Lung microvascular endothelial cell (primary cell): Measurements from ENCODE around the gene FOXP1. TPM values are rescaled to one million over a fixed set of nuclear protein-coding genes. Genes with fewer than 3 reads are reported as not detected.
A peak's percentile ranks its signal among the peaks of the same experiment; 100 is the strongest.

Source experiments
- DNase-seq, 2 donors: peaks; one replicate each; pipeline versions ENCODE4 v3.0.0 to v3.0.0-alpha.2; 2010; ENCODE audit warnings: low read depth in 2 of 2
- total RNA-seq: library from RNA; depleted of rRNA; stranded (reverse); fragments of >200 nt; gene quantifications from 2 replicates; pipeline ENCODE4 v1.2.1, GENCODE V29; 2014

Gene FOXP1
- total RNA-seq, 1 donor from 2014 or later: 75.2 TPM

- DNase-seq: no peak
Observed at GRCh38 chr3:71402280-71402679, 181.2 kb downstream of the FOXP1 start.

DNA sequence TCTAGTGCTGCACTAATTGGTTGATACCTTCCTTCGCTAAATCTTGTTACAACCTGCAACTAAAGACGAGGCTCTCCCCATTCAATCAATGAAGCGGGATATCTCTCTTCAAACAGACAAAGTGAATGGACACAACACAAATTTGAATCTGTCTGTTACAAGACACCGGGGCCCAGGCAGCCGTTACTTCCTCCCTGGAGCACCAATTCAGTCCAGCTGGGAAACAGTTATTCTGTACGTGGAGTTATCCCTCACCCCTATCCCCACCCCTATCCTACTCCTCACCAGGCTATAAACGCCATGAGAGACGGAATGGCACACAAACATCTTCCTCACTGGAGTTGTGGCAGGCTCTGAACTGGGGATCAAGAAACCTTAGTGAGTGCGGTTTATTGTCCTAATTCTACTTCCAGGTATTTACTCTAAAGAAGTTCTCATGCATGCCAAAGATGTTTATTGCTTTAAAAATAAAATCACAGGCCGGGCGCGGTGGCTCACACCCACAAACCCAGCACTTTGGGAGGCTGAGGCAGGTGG, 181.8 kb downstream of the FOXP1 start:
- no peak for DNase-seq

- DNase-seq: no peak
Observed at GRCh38 chr3:71400986-71401451, 182.5 kb downstream of the FOXP1 start.

DNA sequence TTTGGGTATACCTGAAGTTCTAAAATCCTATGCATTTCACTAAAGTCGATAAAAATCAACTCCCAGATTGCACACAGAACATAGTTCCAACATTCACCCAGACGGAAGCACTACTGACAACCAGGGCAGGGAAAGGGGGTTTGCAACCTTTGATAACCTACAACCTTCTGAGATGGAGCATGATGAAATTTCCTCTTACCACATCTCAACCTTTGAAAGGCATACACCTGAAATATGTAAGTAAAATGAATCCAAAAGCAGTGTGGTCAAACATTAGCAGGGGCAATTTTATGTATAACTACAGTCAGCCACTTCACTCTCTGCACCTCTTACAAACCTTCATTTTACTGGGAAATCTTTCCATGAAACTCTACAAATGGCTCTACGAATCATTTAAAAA, 184.1 kb downstream of the FOXP1 start:
- no peak for DNase-seq

GRCh38 chr3:71398157-71398836, 185.2 kb downstream of the FOXP1 start:
- peak in 1 of 2 donors; percentile 44 for DNase-seq

DNA sequence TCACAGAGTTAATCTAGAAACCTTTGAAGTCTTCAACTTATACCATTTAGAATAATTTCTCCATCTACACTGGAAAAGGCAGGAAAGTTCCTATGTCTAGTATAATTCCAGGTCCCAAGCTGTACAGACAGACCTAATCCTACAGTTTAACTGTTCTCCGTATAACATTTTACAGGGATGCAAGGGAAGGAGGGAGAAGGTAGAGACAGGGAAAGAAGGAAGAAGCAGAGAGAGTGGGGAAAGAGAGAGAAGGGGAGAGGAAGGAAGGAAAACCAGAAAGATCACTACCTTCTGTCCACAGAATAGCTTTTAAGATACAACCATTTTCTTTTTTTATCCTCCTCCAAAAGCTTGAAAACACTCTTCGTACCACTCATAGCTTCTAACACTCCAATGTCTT, 185.8 kb downstream of the FOXP1 start:
- no peak for DNase-seq

GRCh38 chr3:71397046-71397445, 186.5 kb downstream of the FOXP1 start:
- peak; percentile 59 to 62 for DNase-seq

DNA sequence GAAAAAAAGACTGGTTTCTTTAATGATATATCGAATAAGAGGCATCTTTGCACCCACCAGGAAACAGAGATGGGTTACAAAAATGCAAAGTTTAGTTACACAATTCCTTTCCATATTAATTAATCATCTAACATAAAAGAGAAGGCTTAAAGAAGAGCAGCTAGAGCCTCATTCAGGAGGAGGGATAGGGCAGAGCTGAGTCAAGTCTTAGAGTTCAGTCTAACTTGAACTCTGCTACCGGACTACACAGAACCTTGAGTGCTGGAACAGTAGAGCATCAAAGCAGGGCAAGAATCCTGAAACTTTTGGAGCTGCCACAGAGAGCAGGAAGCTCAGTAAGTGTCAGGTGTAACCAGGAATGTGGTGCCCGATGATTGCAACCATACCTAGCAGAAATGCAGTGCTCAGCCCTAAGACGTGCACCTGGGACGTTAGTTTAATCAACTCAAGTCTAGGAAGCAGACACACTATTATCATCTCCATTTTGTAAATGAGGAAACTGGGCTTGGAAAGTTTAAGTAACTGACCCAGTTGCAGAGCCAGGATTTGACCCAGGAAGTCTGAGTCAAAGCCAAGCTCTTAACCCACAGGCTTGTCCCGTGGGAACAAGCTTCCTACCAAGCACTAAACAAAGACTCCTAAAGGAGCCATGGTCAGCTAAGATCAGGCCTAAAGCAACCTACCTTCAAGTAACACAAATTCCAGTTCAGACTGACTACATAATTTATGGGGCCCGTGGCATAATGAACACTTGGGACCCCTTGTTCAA, 187.4 kb downstream of the FOXP1 start:
- DNase-seq: peak; percentile 39 to 95

DNA sequence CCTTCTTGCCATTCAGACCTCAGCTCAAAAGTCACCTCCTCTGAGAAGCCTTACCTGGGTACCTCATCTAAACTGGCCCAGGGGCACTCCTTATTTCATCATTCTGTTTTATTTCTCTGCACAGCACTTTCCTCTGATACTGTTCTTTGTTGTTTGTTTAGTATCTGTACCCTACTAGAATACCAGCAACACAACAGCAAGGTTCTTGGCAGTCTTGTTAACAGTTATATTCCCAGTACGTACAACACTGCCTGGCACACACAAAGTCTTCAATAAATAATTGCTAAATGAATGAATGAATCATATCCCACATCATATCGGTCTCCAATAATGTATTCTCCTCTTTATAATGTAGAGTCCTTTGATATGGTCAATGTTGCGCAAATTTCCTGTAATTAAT, 188.1 kb downstream of the FOXP1 start:
- peak in 1 of 2 donors; percentile 35 for DNase-seq

- DNase-seq: no peak
Observed at GRCh38 chr3:71393745-71394144, 189.8 kb downstream of the FOXP1 start.

- DNase-seq: peak in 1 of 2 donors; percentile 61
Observed at GRCh38 chr3:71393093-71393492, 190.4 kb downstream of the FOXP1 start.

DNA sequence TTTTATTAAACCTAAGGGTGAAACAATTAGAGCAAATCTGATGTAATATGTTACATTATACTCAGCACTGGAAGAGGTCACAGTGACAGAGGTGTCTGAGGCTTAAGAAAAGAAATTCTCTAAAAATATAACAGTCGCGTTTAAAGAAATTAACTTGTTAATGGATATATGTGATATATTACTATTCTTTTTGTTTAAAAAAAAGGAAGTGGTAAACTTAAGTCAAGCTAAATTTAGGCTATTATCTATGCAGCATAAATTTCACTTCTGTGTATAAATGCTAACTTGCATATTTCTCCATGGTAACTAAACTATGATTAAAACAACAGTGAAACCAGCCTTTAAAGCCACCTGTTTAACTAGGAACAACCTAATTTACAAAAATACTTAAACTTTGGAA, 191.3 kb downstream of the FOXP1 start:
- DNase-seq: no peak

- DNase-seq: no peak
Observed at GRCh38 chr3:71391361-71391760, 192.2 kb downstream of the FOXP1 start.

DNA sequence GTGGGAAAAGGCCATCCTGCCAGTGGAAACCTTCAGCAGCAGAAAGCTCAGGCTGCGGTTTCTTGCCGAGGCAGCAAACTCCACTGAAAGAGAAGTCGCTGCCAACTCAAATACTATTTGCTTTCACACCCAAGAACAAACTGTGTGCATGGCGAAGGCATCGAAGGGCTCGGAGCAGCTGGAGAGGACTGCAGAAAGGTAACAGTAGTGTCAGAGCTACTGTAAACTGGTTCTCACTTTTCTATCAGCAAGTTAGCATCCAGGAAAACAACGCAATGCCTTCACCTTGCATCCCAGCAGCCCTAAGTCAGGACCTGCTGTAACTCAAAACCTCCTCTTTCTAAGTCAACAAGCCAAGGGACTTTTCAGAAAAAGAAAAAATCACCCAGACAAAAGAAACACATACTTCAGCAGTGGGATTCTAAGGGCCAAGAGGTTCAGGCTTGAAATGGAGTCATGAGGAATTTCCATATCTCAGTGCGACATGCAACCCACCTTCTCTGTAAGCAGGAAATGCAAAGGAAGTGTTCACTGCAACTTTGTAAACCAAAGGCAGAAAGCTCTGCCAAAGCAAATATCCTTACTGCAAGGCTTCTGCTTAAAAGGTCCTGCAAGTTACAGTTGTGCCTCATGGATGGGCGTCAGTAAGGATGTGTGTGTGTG, 193.5 kb downstream of the FOXP1 start:
- DNase-seq: peak; percentile 72 to 92

DNA sequence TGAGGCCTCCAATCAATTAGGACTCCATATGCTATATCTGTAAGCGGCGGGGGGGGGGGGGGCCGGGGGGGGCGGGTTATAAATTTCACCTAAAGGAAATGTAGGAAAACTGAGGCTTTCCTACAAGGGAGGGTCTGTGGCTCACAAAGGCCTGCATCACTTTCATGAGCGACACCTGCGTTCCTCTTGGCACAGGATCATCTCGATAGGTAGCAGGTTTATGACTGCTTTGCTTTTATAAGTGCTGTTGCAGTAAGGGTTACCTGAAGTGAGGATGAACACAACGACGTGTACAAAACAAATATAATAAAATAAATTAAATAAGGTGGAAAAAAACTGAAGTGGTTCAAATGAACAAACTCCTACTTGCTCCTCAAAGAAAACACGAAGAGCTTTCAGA, 194.3 kb downstream of the FOXP1 start:
- no peak for DNase-seq

DNA sequence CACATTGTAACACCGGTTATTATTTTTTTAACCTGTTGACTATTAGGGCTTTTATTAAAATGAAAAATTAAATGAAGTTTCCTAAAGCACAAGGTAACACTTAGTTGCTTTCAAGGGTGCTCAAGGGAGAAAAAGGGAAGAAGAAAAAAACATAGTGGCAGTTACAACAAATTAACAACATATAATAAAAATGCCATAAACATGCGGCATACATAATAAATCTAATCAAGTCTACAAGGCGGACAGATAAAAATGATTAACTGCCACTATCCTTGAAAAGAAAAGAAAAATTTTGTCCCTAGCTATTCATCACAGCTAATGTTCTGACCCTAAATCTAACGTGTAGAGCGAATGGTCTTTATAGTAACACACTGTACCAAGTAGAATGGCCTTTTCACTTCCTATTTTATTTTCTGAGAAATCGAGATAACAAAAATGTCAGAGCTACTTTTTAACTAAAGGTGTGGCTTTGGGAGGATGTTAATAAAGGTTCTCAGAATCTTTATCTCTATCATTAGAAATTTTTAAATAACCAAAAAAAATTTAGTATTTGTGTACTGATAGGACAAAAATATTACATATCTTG, 194.9 kb downstream of the FOXP1 start:
- no peak for DNase-seq

- no peak for DNase-seq
Observed at GRCh38 chr3:71387586-71387985, 195.9 kb downstream of the FOXP1 start.

DNA sequence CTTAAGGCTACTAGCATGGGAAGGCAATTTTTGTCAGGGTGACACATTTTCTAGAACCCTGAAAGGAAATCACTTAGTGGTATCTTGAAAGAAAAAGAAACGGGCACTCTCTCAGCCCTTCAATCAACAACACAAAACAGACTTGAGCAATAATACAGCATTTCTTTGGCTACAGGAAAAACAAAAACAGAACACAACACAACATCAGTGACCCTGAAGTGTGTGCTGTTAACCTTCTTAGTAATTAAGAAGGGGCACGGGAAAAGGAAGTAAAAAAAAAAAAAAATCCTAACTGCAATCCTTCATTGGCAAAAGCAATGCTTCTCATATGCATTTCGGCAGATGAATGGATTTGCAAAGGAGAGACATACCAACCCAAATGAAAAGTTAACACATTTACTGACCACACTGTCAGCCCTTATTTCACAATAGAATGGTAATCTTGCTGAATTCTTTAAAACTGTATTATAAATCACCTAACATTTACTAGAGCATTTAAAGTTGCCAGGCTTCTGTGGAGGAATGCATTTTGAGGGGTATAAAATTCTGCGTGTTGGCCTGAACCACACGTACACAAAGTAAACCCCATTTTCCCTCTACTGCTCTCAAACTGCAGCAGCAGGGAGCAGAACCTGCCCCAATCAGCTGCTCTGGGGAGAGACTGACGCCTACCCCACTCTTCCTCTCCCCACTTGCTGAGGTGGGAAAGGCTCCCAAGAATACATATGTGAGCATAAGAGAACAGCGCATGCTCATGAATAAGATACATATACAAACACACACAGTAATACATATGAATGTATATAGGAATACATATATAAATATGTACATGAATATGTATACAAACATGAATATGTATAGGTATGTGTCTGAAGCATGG, 198.5 kb downstream of the FOXP1 start:
- DNase-seq: peak in 1 of 2 donors; percentile 16

DNA sequence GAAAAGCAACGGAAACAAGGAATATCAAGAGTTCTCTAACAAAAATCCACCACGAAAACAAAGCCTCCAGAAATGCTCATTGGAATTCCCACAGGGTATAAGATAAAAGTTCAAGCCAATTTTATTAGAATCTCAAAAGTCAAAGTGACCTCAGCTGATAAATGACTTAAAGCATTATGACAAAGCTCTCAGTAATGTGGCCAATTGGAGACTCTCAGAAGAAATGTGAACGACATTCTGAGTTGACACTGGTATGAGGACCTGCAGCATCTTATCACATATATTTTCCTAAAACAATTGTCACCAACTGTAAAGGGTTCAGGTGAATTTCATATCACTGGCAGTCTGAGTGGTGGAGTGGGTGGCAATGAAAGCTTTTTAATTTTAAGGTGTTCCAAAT, 199.1 kb downstream of the FOXP1 start:
- DNase-seq: no peak

GRCh38 chr3:71380096-71380495, 203.4 kb downstream of the FOXP1 start:
- no peak for DNase-seq

DNA sequence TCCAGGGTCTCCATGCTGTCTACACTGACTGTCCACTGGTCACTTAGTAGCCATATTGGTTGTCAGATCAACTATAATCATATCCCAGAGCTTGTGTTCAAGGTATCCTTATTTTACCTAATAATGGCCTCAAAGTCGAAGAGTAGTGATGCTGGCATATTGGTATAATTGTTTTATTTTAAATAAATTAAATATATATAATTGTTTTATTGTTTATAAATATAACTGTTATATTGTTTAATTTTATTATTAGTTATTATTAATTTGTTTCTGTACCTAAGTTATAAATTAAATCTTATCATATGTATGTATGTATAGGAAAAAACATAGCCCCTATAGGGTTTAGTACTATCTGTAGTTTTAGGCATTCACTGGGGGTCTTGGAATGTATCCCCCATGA, 205.0 kb downstream of the FOXP1 start:
- no peak for DNase-seq
